H1 (cell line): ENCODE results near the gene IFT25. TPM values are rescaled to one million over a fixed set of nuclear protein-coding genes. Genes with fewer than 3 reads are reported as not detected.

ENCODE experiments used
- CTCF ChIA-PET: fragments of 300-600 bp; sonication (Branson Sonifier 250); formaldehyde crosslinking; loops from one replicate; lab custom pipeline; 2021; ENCODE audit not compliant: partially characterized antibody; lab: Charles Lee
- POLR2A ChIA-PET: fragments of 300-600 bp; sonication (Branson Sonifier 250); formaldehyde crosslinking; loops from one replicate; lab custom pipeline; 2021; ENCODE audit warnings: inconsistent platforms; ENCODE audit not compliant: partially characterized antibody; lab: Charles Lee
- DNase-seq, 2 experiments: peaks; one replicate each; pipeline versions ENCODE4 v3.0.0 to v3.0.0-alpha.2; 2010 to 2022; ENCODE audit warnings: low spot score in 2 of 2, low read depth in 1 of 2, mixed read lengths in 1 of 2
- FAIRE-seq: peaks from 2 replicates; lab custom pipeline; 2011; peaks lifted over from hg19 to GRCh38; lab: Jason Lieb, UNC
- H2AFZ ChIP-seq: 2 replicates; pipeline ENCODE4 v1.8.1; 2012; ENCODE audit warnings: low read length, inconsistent platforms
- H2AK5ac ChIP-seq: 2 replicates; pipeline ENCODE4 v1.6.1; 2013; ENCODE audit warnings: low read depth, low read length
- H2BK120ac ChIP-seq: replicated peaks from 2 replicates; pipeline ENCODE3; 2013; ENCODE audit warnings: low read depth, low read length, inconsistent platforms
- H2BK12ac ChIP-seq: 2 replicates; pipeline ENCODE4 v1.6.1; 2013; ENCODE audit warnings: low read depth, low read length
- H2BK15ac ChIP-seq: 2 replicates; pipeline ENCODE4 v1.6.1; 2013; ENCODE audit warnings: low read length
- H2BK20ac ChIP-seq: 2 replicates; pipeline ENCODE4 v1.6.1; 2013; ENCODE audit warnings: low read length
- H2BK5ac ChIP-seq: 2 replicates; pipeline ENCODE4 v1.6.1; 2013; ENCODE audit warnings: low read depth, low read length
- H3K14ac ChIP-seq: 2 replicates; pipeline ENCODE4 v1.6.1; 2013; ENCODE audit warnings: inconsistent platforms; ENCODE audit not compliant: insufficient read length
- H3K18ac ChIP-seq: 2 replicates; pipeline ENCODE4 v1.6.1; 2013; ENCODE audit warnings: low read length; ENCODE audit errors: extremely low read depth
- H3K23ac ChIP-seq: 2 replicates; pipeline ENCODE4 v1.6.1; 2013; ENCODE audit warnings: inconsistent platforms; ENCODE audit not compliant: insufficient read length
- H3K23me2 ChIP-seq: 2 replicates; pipeline ENCODE4 v1.6.1; 2013; ENCODE audit warnings: low read depth, low read length
- H3K27ac ChIP-seq: 2 replicates; pipeline ENCODE4 v1.6.1; 2011; ENCODE audit warnings: low read depth, low read length, inconsistent platforms
- H3K27me3 ChIP-seq, 4 experiments: replicated peaks in 1 of 4; 1 replicate in 1 of 4; 2 replicates in 3 of 4; pipeline versions ENCODE4 v1.6.1 to v1.8.1; 2011 to 2013; ENCODE audit warnings: low read length in 3 of 4, mild to moderate bottlenecking in 3 of 4, inconsistent platforms in 2 of 4, mixed read lengths in 2 of 4, moderate library complexity in 1 of 4; ENCODE audit not compliant: control insufficient read depth in 3 of 4, insufficient read depth in 3 of 4; ENCODE audit errors: extremely low read depth in 1 of 4
- H3K36me3 ChIP-seq, 4 experiments: 2 replicates each; pipeline versions ENCODE4 v1.6.1 to v1.8.1; 2011 to 2013; ENCODE audit warnings: mild to moderate bottlenecking in 4 of 4, low read length in 3 of 4, moderate library complexity in 2 of 4, control low read depth in 1 of 4, inconsistent platforms in 1 of 4; ENCODE audit not compliant: insufficient read depth in 4 of 4, control insufficient read depth in 2 of 4
- H3K4ac ChIP-seq: replicated peaks from 2 replicates; pipeline ENCODE3; 2013; ENCODE audit warnings: low read length, low read depth, mixed read lengths, inconsistent platforms; ENCODE audit not compliant: insufficient read length
- H3K4me1 ChIP-seq, 4 experiments: replicated peaks in 1 of 4; 1 replicate in 1 of 4; 2 replicates in 3 of 4; pipeline versions ENCODE4 v1.6.1 to v1.8.1; 2011 to 2013; ENCODE audit warnings: low read length in 3 of 4, inconsistent platforms in 2 of 4, mixed read lengths in 1 of 4; ENCODE audit not compliant: insufficient read depth in 4 of 4, control insufficient read depth in 3 of 4
- H3K4me2 ChIP-seq, 2 experiments: 2 replicates each; pipeline versions ENCODE4 v1.6.1 to v1.8.1; 2011 to 2013; ENCODE audit warnings: low read depth in 2 of 2, low read length in 2 of 2, control low read depth in 1 of 2, inconsistent platforms in 1 of 2, mild to moderate bottlenecking in 1 of 2; ENCODE audit not compliant: insufficient read depth in 1 of 2
- H3K4me3 ChIP-seq, 4 experiments: fragments of 200-600, 300-600 bp in 1 of 4; sonication (generic), shearing (Covaris generic), sonication (Bioruptor Twin) in 1 of 4; 2 replicates each; pipeline versions ENCODE4 v1.5.1 to v1.8.1; 2011 to 2016; ENCODE audit warnings: low read length in 4 of 4, low read depth in 3 of 4, control low read depth in 2 of 4, inconsistent platforms in 2 of 4, mild to moderate bottlenecking in 2 of 4, mixed read lengths in 1 of 4, moderate library complexity in 1 of 4; ENCODE audit not compliant: insufficient read depth in 2 of 4; ENCODE audit errors: extremely low read depth in 1 of 4
- H3K56ac ChIP-seq: replicated peaks from 2 replicates; pipeline ENCODE3; 2013; ENCODE audit warnings: low read depth, mild to moderate bottlenecking, mixed read lengths, low read length, inconsistent platforms; ENCODE audit not compliant: insufficient read length
- H3K79me1 ChIP-seq: 2 replicates; pipeline ENCODE4 v1.6.1; 2013; ENCODE audit warnings: low read depth, low read length, control low read depth
- H3K79me2 ChIP-seq, 2 experiments: 2 replicates each; pipeline versions ENCODE4 v1.6.1 to v1.8.1; 2012 to 2013; ENCODE audit warnings: low read length in 2 of 2, mild to moderate bottlenecking in 2 of 2, inconsistent platforms in 1 of 2; ENCODE audit not compliant: insufficient read depth in 2 of 2, control insufficient read depth in 1 of 2
- H3K9ac ChIP-seq, 4 experiments: replicated peaks in 1 of 4; 1 replicate in 1 of 4; 2 replicates in 3 of 4; pipeline versions ENCODE4 v1.6.1 to v1.8.1; 2011 to 2013; ENCODE audit warnings: low read depth in 3 of 4, low read length in 3 of 4, control low read depth in 2 of 4, mild to moderate bottlenecking in 2 of 4, moderate library complexity in 2 of 4, inconsistent platforms in 1 of 4; ENCODE audit errors: extremely low read depth in 1 of 4
- H3K9me3 ChIP-seq, 2 experiments: 2 replicates each; pipeline versions ENCODE4 v1.6.1 to v1.8.1; 2012 to 2013; ENCODE audit warnings: mild to moderate bottlenecking in 2 of 2, moderate library complexity in 2 of 2, control low read depth in 1 of 2, inconsistent platforms in 1 of 2, low read depth in 1 of 2, low read length in 1 of 2, mixed read lengths in 1 of 2; ENCODE audit not compliant: insufficient read depth in 2 of 2
- H4K20me1 ChIP-seq, 2 experiments: replicated peaks in 1 of 2; 2 replicates each; pipeline versions ENCODE3 to v1.8.1; 2011 to 2013; ENCODE audit warnings: inconsistent platforms in 2 of 2, low read length in 2 of 2, mild to moderate bottlenecking in 1 of 2; ENCODE audit not compliant: insufficient read depth in 2 of 2, control insufficient read depth in 1 of 2
- H4K5ac ChIP-seq: 2 replicates; pipeline ENCODE4 v1.6.1; 2013; ENCODE audit warnings: low read length, low read depth, mixed read lengths, inconsistent platforms; ENCODE audit not compliant: insufficient read length
- H4K8ac ChIP-seq: 2 replicates; pipeline ENCODE4 v1.8.0; 2013; ENCODE audit warnings: mild to moderate bottlenecking, moderate library complexity, low read length, inconsistent platforms; ENCODE audit not compliant: insufficient read depth; ENCODE audit errors: extremely low read depth
- H4K91ac ChIP-seq: replicated peaks from 2 replicates; pipeline ENCODE3; 2013; ENCODE audit warnings: low read length, mixed read lengths, inconsistent platforms; ENCODE audit not compliant: insufficient read length
- CHD2 ChIP-seq: IDR thresholded peaks from 2 replicates; pipeline ENCODE4 v1.6.1; 2012; ENCODE audit warnings: low read length, improper control_type of control experiment
- CTCF ChIP-seq, 3 experiments: IDR thresholded peaks; 1 replicate in 2 of 3; 2 replicates in 1 of 3; pipeline versions ENCODE4 v1.5.1 to v1.6.1; 2011; ENCODE audit warnings: low read length in 3 of 3, mild to moderate bottlenecking in 3 of 3, inconsistent platforms in 2 of 3, low read depth in 1 of 3, moderate library complexity in 1 of 3; ENCODE audit not compliant: insufficient read depth in 1 of 3; ENCODE audit errors: control extremely low read depth in 1 of 3
- EZH2 ChIP-seq: fragments of 200-600 bp; sonication (generic); IDR thresholded peaks from 2 replicates; pipeline ENCODE4 v1.7.1; 2012; ENCODE audit warnings: low read depth, mild to moderate bottlenecking, moderate library complexity, low read length, inconsistent platforms; ENCODE audit not compliant: severe bottlenecking
- JUN ChIP-seq: IDR thresholded peaks from 2 replicates; pipeline ENCODE4 v1.6.1; 2011; ENCODE audit warnings: low read depth, mild to moderate bottlenecking, improper control_type of control experiment, low read length
- MAX ChIP-seq: IDR thresholded peaks from 2 replicates; pipeline ENCODE4 v1.6.1; 2012; ENCODE audit warnings: inconsistent platforms
- POLR2AphosphoS5 ChIP-seq: IDR thresholded peaks from 2 replicates; pipeline ENCODE4 v1.6.1; 2011; ENCODE audit warnings: low read depth, low read length
- RNF2 ChIP-seq: fragments of 200-900, 300-1000 bp; sonication (generic); IDR thresholded peaks from 2 replicates; pipeline ENCODE4 v1.7.1; 2016; ENCODE audit warnings: borderline replicate concordance, low read depth, mild to moderate bottlenecking, antibody characterized with exemption, low read length; ENCODE audit not compliant: poor library complexity, severe bottlenecking; ENCODE audit errors: missing control alignments
- SUZ12 ChIP-seq: fragments of 200-600 bp; sonication (generic); IDR thresholded peaks from 2 replicates; pipeline ENCODE4 v1.6.1; 2012; ENCODE audit warnings: mild to moderate bottlenecking, inconsistent platforms, low read length, moderate library complexity, mixed read lengths
- TAF1 ChIP-seq: IDR thresholded peaks from 2 replicates; pipeline ENCODE4 v1.6.1; 2011; ENCODE audit warnings: mild to moderate bottlenecking, low read depth, low read length
- WGBS, 2 experiments: shearing (Covaris generic) in 1 of 2; methylation state at CpG; one replicate each; pipeline versions ENCODE4 v1.1.6 to v1.1.7; 2013 to 2015; ENCODE audit warnings: low lambda C conversion rate in 2 of 2, mixed read lengths in 2 of 2, inconsistent platforms in 1 of 2, low coverage in 1 of 2, missing lambda C conversion rate in 1 of 2; ENCODE audit not compliant: insufficient replicate concordance in 2 of 2, insufficient coverage in 1 of 2, insufficient read length in 1 of 2; ENCODE audit errors: extremely low coverage in 1 of 2, missing lambda C conversion rate in 1 of 2; 5-methylcytosine and 5-hydroxymethylcytosine counted together
- polyA plus RNA-seq, 7 experiments: library from polyadenylated mRNA; depleted of rRNA in 3 of 7; stranded (reverse) in 5 of 7; unstranded in 2 of 7; fragments of >200 nt in 5 of 7; fragments of 200-250 nt in 2 of 7; gene quantifications; 1 replicate in 5 of 7; 2 replicates in 1 of 7; 4 replicates in 1 of 7; pipeline versions ENCODE4 v1.2.1 to v1.2.3, GENCODE V29; 2011 to 2013; ENCODE audit warnings: missing spikeins in 2 of 7, mixed read lengths in 2 of 7
- total RNA-seq: library from RNA; stranded (reverse); fragmentation: NEBNext Ultra II Directional; extraction: Animal tissue kit (Norgen Biotek cat#: 25700); gene quantifications from 2 replicates; pipeline ENCODE4 v1.2.1, GENCODE V29; 2021

The IFT25 gene
- total and polyA plus RNA-seq, 2 of the 8 experiments (the other 6 are each of a cell fraction or from before 2014, with no cell fraction given) = 15.0 to 36.3 TPM

GRCh38 chr1:53871773-53872484, 73.6 kb downstream of the IFT25 start:
- Histone ChIP-seq H2BK120ac (no peak overlapping the region), H3K36me3 (peaks cover 5 to 22% (median 8%) of the 10 kb centered on the region in 4 experiments; a peak in 6 of 8 replicates), H3K27me3 (no peaks in the 10 kb centered on the region), H4K91ac (no peak overlapping the region), H3K18ac (no peak overlapping the region), H2AK5ac (no peak overlapping the region), H3K4me2 (no peak overlapping the region), H3K23ac (no peak overlapping the region), H3K4me3 (no peak overlapping the region), H3K23me2 (no peaks in the 10 kb centered on the region), H3K79me1 (no peaks in the 10 kb centered on the region), H4K8ac (no peak overlapping the region), H4K20me1 (no peaks in the 10 kb centered on the region), H2BK20ac (no peak overlapping the region), H3K4me1 (no peaks in the 10 kb centered on the region), H2BK12ac (no peak overlapping the region), H2AFZ (no peak overlapping the region), H3K4ac (no peak overlapping the region), H3K79me2 (no peaks in the 10 kb centered on the region), H3K14ac (no peak overlapping the region), H4K5ac (no peak overlapping the region), H3K9me3 (no peaks in the 10 kb centered on the region), H2BK15ac (no peak overlapping the region), H3K27ac (no peak overlapping the region), H3K9ac (no peak overlapping the region), H3K56ac (no peak overlapping the region), H2BK5ac (no peak overlapping the region)
- ChIA-PET CTCF (interaction anchor here (1.1 to 10.4 kb wide), 4 partner anchors 8 to 88 kb away, joined by 3 to 84 read pairs (median 45); no protein-coding TSS in a partner anchor), POLR2A (interaction anchor here (1.0 to 1.9 kb wide), 2 partner anchors 12 to 53 kb away, joined by 3 to 4 read pairs; no protein-coding TSS in a partner anchor)
- FAIRE-seq (no peak), DNase-seq (no peak)
- WGBS, 2 experiments = 79% methylated on average over 5 of the region's 5 CpGs; no CpG with 5 or more reads in 1 of the 2 experiments
- TF ChIP-seq SUZ12 = no peak
- no peak for TF ChIP-seq CTCF (IDR thresholded peaks at IDR 0.05; ENCODE audit: control extremely low read depth in 1 of 3, insufficient read depth in 1 of 3, low read depth in 1 of 3, low read length in 3 of 3)
- no peak for TF ChIP-seq RNF2
- TF ChIP-seq TAF1 = no peak
- TF ChIP-seq JUN = no peak
- TF ChIP-seq EZH2 = no peak
- no peak for TF ChIP-seq MAX
- TF ChIP-seq CHD2 = no peak
- no peak for TF ChIP-seq POLR2AphosphoS5
